Nephron (organoid): ENCODE results near the gene PRKCA.

Experiments
- H3K27ac Mint-ChIP-seq, 3 experiments: 2 replicates each; pipeline ENCODE4 v1.8.0; 2020; ENCODE audit warnings: mixed read lengths in 3 of 3, mild to moderate bottlenecking in 2 of 3, moderate library complexity in 1 of 3
- H3K27me3 Mint-ChIP-seq: 2 replicates; pipeline ENCODE4 v1.8.0; 2021; ENCODE audit warnings: low read depth, mild to moderate bottlenecking, moderate library complexity, mixed read lengths
- H3K36me3 Mint-ChIP-seq: 2 replicates; pipeline ENCODE4 v1.8.0; 2020; ENCODE audit warnings: low read depth, mixed read lengths
- H3K4me1 Mint-ChIP-seq: 2 replicates; pipeline ENCODE4 v1.8.0; 2020; ENCODE audit warnings: mixed read lengths
- H3K4me3 Mint-ChIP-seq, 3 experiments: 2 replicates each; pipeline ENCODE4 v1.8.0; 2020; ENCODE audit warnings: mild to moderate bottlenecking in 3 of 3, mixed read lengths in 3 of 3, moderate library complexity in 2 of 3
- H3K9me3 Mint-ChIP-seq: 2 replicates; pipeline ENCODE4 v1.8.0; 2020; ENCODE audit warnings: mixed read lengths
- TF ChIP-seq, protein P1 (sequence below), 3 experiments: fragments of 200-600 bp; sonication (generic); IDR thresholded peaks; one replicate each; pipeline ENCODE4 v1.5.0; 2021; ENCODE audit warnings: antibody characterized with exemption in 3 of 3; ENCODE audit not compliant: unreplicated experiment in 3 of 3

The PRKCA gene

DNA sequence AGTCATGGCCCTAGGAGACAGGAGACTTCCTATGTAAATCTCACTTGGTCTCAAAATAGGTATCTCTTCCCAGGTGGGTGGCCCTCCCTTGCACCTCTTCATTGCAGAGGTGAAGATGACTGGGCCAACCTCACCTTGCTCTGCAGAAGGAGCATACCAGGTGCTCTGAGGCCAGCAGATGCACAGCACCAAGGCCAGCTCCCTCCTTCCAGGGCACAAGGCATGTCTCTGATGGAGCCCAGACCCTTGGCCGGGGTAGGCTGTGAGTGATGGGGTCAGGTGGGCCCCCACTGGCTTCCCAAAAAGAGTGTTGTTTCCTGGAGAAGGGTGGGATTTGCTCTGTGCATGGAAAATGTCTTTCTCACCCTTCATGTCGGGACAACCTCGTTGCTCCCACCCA is 545.3 kb downstream of the PRKCA start:
- Mint-ChIP-seq H3K27ac (no peak overlapping the region), H3K27me3 (peaks cover 11% of the 10 kb centered on the region), H3K36me3 (no peaks in the 10 kb centered on the region), H3K9me3 (peaks cover 16% of the 10 kb centered on the region), H3K4me3 (no peak overlapping the region), H3K4me1 (no peaks in the 10 kb centered on the region)
- TF ChIP-seq, protein P1, sequence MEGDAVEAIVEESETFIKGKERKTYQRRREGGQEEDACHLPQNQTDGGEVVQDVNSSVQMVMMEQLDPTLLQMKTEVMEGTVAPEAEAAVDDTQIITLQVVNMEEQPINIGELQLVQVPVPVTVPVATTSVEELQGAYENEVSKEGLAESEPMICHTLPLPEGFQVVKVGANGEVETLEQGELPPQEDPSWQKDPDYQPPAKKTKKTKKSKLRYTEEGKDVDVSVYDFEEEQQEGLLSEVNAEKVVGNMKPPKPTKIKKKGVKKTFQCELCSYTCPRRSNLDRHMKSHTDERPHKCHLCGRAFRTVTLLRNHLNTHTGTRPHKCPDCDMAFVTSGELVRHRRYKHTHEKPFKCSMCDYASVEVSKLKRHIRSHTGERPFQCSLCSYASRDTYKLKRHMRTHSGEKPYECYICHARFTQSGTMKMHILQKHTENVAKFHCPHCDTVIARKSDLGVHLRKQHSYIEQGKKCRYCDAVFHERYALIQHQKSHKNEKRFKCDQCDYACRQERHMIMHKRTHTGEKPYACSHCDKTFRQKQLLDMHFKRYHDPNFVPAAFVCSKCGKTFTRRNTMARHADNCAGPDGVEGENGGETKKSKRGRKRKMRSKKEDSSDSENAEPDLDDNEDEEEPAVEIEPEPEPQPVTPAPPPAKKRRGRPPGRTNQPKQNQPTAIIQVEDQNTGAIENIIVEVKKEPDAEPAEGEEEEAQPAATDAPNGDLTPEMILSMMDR (IDR thresholded peaks at IDR 0.05; ENCODE audit: unreplicated experiment in 3 of 3): no peak

DNA sequence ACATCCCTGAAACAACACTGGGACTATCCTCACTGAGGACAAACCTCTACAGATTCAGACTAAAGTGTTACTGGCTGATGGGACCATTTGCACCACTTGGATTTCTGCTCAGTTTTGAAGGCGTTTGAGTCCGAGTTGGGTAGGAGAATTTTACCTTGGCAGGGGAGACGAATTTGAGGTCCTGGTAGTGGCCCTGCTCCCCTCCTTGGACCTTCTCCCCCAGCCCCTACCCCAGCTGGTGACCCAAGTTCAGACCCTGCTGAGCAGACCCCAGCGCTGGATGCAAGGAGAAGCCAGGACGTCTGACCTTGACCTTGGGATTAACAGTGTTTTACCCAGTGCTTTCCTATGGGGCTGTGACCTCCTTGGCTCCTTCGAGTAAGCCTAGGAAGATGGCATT is 546.1 kb downstream of the PRKCA start:
- H3K36me3 Mint-ChIP-seq: no peaks in the 10 kb centered on the region
- peaks cover 19% of the 10 kb centered on the region for H3K9me3 Mint-ChIP-seq
- H3K4me1 Mint-ChIP-seq: no peaks in the 10 kb centered on the region
- peaks cover 11% of the 10 kb centered on the region for H3K27me3 Mint-ChIP-seq
- H3K27ac Mint-ChIP-seq: no peak overlapping the region
- H3K4me3 Mint-ChIP-seq: no peak overlapping the region
- TF ChIP-seq, protein P1 (IDR thresholded peaks at IDR 0.05; ENCODE audit: unreplicated experiment in 3 of 3): no peak

DNA sequence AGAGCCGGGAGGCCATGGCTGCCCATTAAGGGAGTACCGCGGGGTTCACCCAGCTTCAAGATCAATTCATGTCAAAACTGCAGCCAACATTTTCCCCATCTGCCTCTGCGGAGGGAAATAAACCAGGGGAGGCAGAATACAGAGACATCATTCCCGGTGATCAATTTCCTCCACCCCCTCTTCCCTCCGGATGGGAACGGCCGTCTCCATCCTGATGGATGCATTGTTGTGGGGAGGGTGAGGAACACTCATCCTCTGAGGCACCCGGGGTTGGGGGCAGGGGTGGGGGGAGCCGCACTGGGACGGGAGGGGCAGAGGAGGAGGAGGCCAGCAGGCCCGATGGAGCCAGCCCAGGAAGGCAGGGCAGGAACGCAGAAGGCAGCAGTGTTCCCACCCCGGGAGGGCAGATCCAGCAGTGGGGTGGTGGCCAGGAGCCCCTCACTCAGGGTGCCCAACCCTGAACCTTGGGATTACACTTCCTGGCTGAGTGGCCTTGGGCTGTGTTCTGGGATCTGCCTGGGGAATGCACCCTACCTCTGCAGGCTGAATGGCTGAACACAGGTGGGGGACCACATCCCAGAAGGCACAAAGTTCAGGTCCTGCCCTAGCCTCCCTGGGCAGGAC is 546.7 kb downstream of the PRKCA start:
- H3K9me3 Mint-ChIP-seq: peaks cover 19% of the 10 kb centered on the region
- H3K4me3 Mint-ChIP-seq: no peak overlapping the region

DNA sequence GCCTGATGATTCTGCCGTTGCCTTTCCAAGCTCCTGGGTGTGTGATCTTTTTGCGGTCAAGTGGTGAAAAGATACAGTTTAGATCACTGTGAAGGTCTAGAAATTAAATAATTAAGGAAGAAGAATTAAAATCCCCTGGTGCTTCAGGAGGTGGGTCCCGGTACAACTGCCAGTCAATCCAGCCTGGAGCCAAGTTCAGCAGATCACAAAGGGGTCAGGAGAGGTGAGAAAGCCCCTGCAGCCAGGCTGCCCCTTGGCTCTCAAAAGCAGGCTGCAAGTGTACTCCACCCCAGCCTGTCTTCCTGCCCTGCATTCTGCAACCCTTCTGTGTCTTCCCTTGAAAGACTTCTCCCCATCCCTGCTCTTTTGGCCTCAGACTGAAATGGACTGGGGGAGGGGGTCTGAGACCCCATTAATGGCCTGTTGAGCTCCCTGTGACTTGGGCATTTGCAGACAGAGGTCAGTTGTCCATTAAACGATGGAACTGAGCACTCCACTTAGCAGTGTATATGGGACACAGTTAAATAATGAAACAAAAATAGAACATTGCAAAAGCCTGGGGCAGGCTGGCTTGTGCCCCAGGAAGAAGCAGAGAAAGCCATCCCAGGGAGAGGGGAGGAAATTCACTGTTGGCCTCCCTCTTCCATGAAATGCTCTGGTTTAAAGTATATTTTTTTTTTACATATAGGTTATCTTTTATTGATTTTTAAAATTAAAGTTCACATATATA is 547.6 kb downstream of the PRKCA start:
- Mint-ChIP-seq H3K4me3 (no peak overlapping the region), H3K9me3 (peaks cover 23% of the 10 kb centered on the region), H3K27ac (no peak overlapping the region), H3K4me1 (no peaks in the 10 kb centered on the region), H3K36me3 (peaks cover 4% of the 10 kb centered on the region), H3K27me3 (peaks cover 5% of the 10 kb centered on the region)
- TF ChIP-seq, protein P1 (IDR thresholded peaks at IDR 0.05; ENCODE audit: unreplicated experiment in 3 of 3): no peak

More for the DNA sequence above, 546.7 kb downstream of the PRKCA start:
- no peaks in the 10 kb centered on the region for H3K4me1 Mint-ChIP-seq
- H3K27me3 Mint-ChIP-seq: peaks cover 5% of the 10 kb centered on the region
- TF ChIP-seq, protein P1 (IDR thresholded peaks at IDR 0.05; ENCODE audit: unreplicated experiment in 3 of 3): no peak
- no peaks in the 10 kb centered on the region for H3K36me3 Mint-ChIP-seq
- no peak overlapping the region for H3K27ac Mint-ChIP-seq

DNA sequence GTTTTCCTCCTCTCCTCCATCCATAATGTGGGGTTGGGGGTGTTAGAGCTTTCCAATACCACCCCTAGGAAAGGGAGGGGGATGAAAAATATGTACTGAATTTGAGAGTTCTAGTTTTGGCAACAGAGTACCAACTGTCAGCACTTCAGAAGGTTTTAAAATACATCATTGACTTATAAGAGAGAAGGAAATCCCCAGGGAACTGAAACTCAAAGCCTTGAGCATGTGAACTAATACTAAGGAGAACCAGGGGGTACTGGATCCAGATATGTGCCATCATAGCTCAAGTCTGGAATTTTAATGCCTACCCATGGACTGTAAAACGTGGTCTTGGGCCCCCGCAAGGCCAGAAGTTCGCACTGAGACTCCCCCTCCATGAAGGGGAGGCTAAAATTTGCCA is 548.3 kb downstream of the PRKCA start:
- Mint-ChIP-seq H3K4me1 (no peaks in the 10 kb centered on the region), H3K27me3 (peaks cover 5% of the 10 kb centered on the region), H3K4me3 (no peak overlapping the region), H3K36me3 (peaks cover 4% of the 10 kb centered on the region), H3K9me3 (peaks cover 23% of the 10 kb centered on the region), H3K27ac (no peak overlapping the region)
- TF ChIP-seq, protein P1 (IDR thresholded peaks at IDR 0.05; ENCODE audit: unreplicated experiment in 3 of 3): no peak

DNA sequence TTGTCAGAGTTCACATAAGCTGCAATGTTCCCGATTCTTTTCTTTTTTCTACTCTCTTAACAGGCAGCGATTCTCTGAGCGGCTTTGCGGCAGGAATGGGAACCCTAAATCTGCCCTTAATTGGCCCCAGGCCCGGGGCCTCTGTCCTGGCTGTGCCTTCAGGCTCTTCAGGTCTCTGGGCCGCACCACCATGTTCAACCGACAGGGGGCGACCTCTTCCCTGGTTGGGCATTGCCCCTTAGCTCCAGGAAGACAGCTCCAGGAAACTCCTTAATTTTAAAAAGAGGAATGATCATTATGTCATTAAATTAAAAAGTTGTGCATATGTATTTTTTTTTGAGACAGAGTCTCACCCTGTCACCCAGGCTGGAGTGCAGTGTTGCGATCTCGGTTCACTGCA is 552.8 kb downstream of the PRKCA start:
- TF ChIP-seq, protein P1 (IDR thresholded peaks at IDR 0.05; ENCODE audit: unreplicated experiment in 3 of 3): no peak
- Mint-ChIP-seq H3K27ac (no peak overlapping the region), H3K36me3 (peaks cover 8% of the 10 kb centered on the region), H3K4me3 (no peak overlapping the region), H3K9me3 (peaks cover 18% of the 10 kb centered on the region), H3K4me1 (no peaks in the 10 kb centered on the region), H3K27me3 (peaks cover 5% of the 10 kb centered on the region)
